ENCODE measurements around the gene ELOVL6.
A peak's percentile ranks its signal among the peaks of the same experiment; 100 is the strongest.
"Not testable (repeated sequence)": the region's sequence is repeated elsewhere in the genome, so short reads cannot be mapped to it uniquely, and the experiment has no call there.

Gene ELOVL6

DNA sequence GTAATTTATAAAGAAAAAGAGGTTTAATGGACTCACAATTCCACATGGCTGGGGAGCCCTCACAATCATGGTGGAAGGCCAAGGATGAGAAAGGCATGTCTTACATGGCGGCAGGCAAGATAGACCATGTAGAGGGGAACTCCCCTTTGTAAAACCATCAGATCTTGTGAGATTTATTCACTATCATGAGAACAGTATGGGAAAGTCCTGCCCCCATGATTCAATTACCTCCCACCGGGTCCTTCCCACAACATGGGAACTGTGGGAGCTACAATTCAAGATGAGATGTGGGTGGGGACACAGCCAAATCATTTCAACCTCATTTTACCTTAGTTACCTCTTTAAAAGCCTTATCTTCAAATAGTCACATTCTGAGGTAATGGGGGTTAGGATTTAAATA, 30.9 kb upstream of the ELOVL6 start:
- TF ChIP-seq CTCF (conservative IDR thresholded peaks at IDR 0.05; ENCODE audit: control insufficient read depth, insufficient read depth, low read depth, low read length) = no peak
- no peak overlapping the region for H3K4me3 ChIP-seq (ENCODE audit: control insufficient read depth, low read depth, low read length)
- DNase-seq (ENCODE audit: low read depth) = no peak

GRCh38 chr4:110224812-110225211, 26.4 kb upstream of the ELOVL6 start:
- no peak for TF ChIP-seq CTCF (conservative IDR thresholded peaks at IDR 0.05; ENCODE audit: control insufficient read depth, insufficient read depth, low read depth, low read length)
- H3K4me3 ChIP-seq (ENCODE audit: control insufficient read depth, low read depth, low read length) = no peak overlapping the region
- no peak for DNase-seq (ENCODE audit: low read depth)

DNA sequence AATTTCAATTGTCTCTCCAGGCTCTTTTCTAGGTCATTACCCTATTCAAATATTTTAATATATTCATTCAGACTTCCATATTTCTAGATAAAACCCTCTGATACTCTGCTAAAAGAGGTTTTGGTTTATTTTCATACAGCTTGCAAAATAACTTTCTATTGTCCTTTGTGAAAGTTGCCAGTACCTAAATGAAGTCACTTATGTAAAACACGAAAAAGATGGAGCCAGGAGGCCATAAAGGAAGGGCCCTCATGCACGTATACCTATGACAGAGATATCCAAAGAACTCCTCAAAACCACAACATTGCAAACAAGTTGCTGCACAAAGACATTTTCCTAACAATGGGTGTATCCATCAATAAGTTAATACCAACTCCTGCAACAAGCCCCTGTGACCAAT, 25.7 kb upstream of the ELOVL6 start:
- DNase-seq (ENCODE audit: low read depth) = no peak
- no peak for TF ChIP-seq CTCF (conservative IDR thresholded peaks at IDR 0.05; ENCODE audit: control insufficient read depth, insufficient read depth, low read depth, low read length)
- H3K4me3 ChIP-seq (ENCODE audit: control insufficient read depth, low read depth, low read length) = no peak overlapping the region

DNA sequence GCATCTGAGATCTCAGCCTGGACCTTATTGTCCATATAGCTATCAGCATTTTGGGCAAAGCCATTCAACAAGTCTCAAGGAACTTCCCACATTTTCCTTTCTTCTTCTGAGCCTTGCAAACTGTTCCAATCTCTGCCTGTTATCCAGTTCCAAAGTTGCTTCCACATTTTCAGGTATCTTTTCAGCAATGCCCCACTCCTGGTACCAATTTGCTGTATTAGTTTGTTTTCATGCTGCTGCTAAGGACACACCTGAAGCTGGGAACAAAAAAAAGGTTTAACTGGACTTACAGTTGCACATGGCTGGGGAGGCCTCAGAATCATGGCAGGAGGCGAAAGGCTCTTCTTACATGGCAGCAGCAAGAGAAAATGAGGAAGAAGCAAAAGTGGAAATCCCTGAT, 20.5 kb upstream of the ELOVL6 start:
- DNase-seq (ENCODE audit: low read depth); H3K4me3 ChIP-seq (ENCODE audit: control insufficient read depth, low read depth, low read length): not testable (repeated sequence)

- H3K4me3 ChIP-seq (ENCODE audit: control insufficient read depth, low read depth, low read length); DNase-seq (ENCODE audit: low read depth): not testable (repeated sequence)
Observed at GRCh38 chr4:110217181-110217580, 18.8 kb upstream of the ELOVL6 start.

DNA sequence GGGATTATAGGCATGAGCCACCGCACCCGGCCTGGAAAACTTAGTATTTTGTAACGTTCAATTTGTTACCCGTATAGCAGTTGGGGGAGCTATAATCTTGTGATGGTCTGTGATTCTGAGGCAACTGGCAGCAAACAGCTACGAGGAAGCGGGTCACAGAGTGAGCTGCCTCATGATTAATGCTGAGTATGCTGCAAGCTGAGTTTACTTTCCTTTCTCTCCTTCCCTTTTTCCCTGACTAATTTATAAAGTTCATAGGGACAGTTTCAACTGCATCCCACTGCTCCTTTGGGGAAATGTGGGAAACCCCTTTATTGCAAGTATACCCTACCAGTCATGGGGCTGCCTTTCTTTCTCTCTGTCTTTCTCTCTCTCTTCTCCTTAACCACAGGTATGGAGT, 17.7 kb upstream of the ELOVL6 start:
- H3K4me3 ChIP-seq (ENCODE audit: control insufficient read depth, low read depth, low read length) = no peak overlapping the region
- no peak for TF ChIP-seq CTCF (conservative IDR thresholded peaks at IDR 0.05; ENCODE audit: control insufficient read depth, insufficient read depth, low read depth, low read length)
- peak; percentile 54 for DNase-seq (ENCODE audit: low read depth)

GRCh38 chr4:110211770-110212061, 13.3 kb upstream of the ELOVL6 start:
- TF ChIP-seq CTCF (conservative IDR thresholded peaks at IDR 0.05; ENCODE audit: control insufficient read depth, insufficient read depth, low read depth, low read length) = no peak
- H3K4me3 ChIP-seq (ENCODE audit: control insufficient read depth, low read depth, low read length) = no peak overlapping the region

DNA sequence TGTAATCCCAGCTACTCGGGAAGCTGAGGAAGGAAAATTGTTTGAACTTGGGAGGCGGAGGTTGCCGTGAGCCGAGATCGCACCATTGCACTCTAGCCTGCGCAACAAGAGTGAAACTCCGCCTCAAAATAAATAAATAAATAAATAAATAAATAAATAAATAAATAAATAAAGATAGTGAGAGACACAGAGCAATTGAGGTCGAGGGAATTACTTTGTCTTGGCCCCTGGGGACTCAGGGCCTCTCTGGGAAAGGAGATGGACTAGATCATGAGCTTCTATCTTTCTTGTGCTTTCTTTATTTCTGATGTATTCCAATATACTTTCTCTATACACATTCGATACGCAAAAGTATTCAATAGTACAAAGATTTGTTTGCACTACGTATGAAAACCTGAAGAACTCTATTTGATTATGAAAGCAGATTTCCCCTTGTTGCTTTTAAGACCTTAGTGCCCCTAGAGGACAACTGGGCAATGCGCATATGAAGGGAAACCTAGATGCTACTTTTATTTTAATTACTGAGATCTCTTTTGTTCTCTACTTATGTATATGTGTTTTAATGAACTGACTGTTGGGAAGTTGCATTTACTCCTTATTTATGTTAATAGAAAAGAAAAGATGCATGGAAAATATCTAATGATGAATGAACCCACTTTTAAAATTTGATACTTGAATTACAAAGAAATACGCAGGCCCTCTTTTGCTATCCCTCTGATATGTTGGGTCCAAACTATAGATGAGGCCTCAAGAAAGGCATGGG, 12.8 kb upstream of the ELOVL6 start:
- no peak overlapping the region for H3K4me3 ChIP-seq (ENCODE audit: control insufficient read depth, low read depth, low read length)
- peak; percentile 66 for DNase-seq (ENCODE audit: low read depth)
- TF ChIP-seq CTCF (conservative IDR thresholded peaks at IDR 0.05; ENCODE audit: control insufficient read depth, insufficient read depth, low read depth, low read length) = peak; percentile 96

More at GRCh38 chr4:110211770-110212061, 13.3 kb upstream of the ELOVL6 start:
- no peak for DNase-seq (ENCODE audit: low read depth)

All from fibroblast of mammary gland (primary cell).